Right renal pelvis (tissue), 4 donors: ENCODE results near the gene IL17REL. TPM values are rescaled to one million over a fixed set of nuclear protein-coding genes. Genes with fewer than 3 reads are reported as not detected.

ENCODE experiments used
- DNase-seq, 4 donors: peaks; one replicate each; pipeline ENCODE4 v3.0.0-alpha.2; 2013; ENCODE audit warnings: low read depth in 4 of 4, low spot score in 3 of 4, missing footprints in 1 of 4
- polyA plus RNA-seq, 4 donors: library from polyadenylated mRNA; unstranded; fragments of 120-200 nt; gene quantifications; one replicate each; pipeline ENCODE4 v1.2.1, GENCODE V29; 2013; ENCODE audit not compliant: insufficient read length in 4 of 4

IL17REL gene
- polyA plus RNA-seq, 4 donors, result 0.03 TPM; not detected in 3

GRCh38 chr22:50008151-50009040, 4.2 kb downstream of the IL17REL start:
- DNase-seq, result no peak

- DNase-seq, result no peak
Observed at GRCh38 chr22:50007057-50007511, 5.5 kb downstream of the IL17REL start.

GRCh38 chr22:50004918-50005317, 7.6 kb downstream of the IL17REL start:
- no peak for DNase-seq

GRCh38 chr22:50002791-50003190, 9.8 kb downstream of the IL17REL start:
- DNase-seq, result no peak

GRCh38 chr22:50001388-50002231, 11.0 kb downstream of the IL17REL start:
- no peak for DNase-seq

GRCh38 chr22:50000587-50001387, 11.8 kb downstream of the IL17REL start:
- no peak for DNase-seq

- DNase-seq, result no peak
Observed at GRCh38 chr22:49999946-50000586, 12.5 kb downstream of the IL17REL start.

GRCh38 chr22:49999063-49999945, 13.3 kb downstream of the IL17REL start:
- DNase-seq, result no peak

- no peak for DNase-seq
Observed at GRCh38 chr22:49998718-49999062, 13.9 kb downstream of the IL17REL start.

GRCh38 chr22:49997932-49998717, 14.4 kb downstream of the IL17REL start:
- no peak for DNase-seq

- DNase-seq, result no peak
Observed at GRCh38 chr22:49997251-49997599, 15.3 kb downstream of the IL17REL start.

- DNase-seq, result no peak
Observed at GRCh38 chr22:49996518-49997250, 15.9 kb downstream of the IL17REL start.

GRCh38 chr22:49996119-49996517, 16.4 kb downstream of the IL17REL start:
- no peak for DNase-seq

- no peak for DNase-seq
Observed at GRCh38 chr22:49995361-49996118, 17.0 kb downstream of the IL17REL start.

- DNase-seq, result no peak
Observed at GRCh38 chr22:49995041-49995360, 17.6 kb downstream of the IL17REL start.

- DNase-seq, result no peak
Observed at GRCh38 chr22:49994361-49995040, 18.1 kb downstream of the IL17REL start.
